ENCODE measurements around the gene SMYD3. TPM values are rescaled to one million over a fixed set of nuclear protein-coding genes. Genes with fewer than 3 reads are reported as not detected.

SMYD3 gene
- total and polyA plus RNA-seq, 2 of the 13 experiments (the other 11 are each of a cell fraction or from before 2014, with no cell fraction given) = 27.7 to 35.8 TPM

DNA sequence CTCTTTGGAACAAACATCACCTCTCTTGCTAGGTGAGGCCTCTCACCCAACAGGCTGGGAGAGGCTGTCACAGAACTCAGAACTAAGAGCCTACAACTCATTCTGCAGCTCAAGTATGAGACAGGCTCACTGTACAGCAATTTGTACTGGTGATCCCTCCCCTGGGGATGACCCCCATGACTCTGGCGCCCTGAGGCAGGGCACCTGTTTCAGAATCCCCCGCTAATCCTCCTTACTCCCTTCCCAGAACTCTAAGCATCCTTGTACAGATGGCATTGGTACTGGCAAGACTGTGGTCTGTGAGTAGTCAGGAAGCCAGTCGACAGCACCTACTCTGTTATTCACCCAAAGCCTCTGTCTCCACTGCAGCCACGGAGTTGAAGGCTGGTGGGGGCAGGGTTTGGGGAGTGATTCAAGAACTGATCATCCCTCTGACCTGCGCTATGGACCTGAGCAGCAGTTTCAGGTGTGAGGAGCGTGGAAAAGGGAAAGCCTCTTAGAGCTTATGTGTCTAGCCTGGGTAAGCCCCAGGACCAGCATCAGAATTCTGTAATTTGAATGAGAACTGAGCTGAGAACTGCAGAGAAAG is 696.8 kb downstream of the SMYD3 start:
- in situ Hi-C loops (cut with HindIII; ENCODE audit: extremely low pct_ligation_motif_present, low pct_unique_long_range_greater_than_20kb) (no loop called here), intact Hi-C loops (cut with micrococcal nuclease; ENCODE audit: unreplicated experiment) (loop anchor here (2.0 kb wide), 1 partner anchor 47 kb away; no protein-coding TSS in a partner anchor)
- 80% methylated on average over 6 of the region's 6 CpGs for WGBS (ENCODE audit: low lambda C conversion rate)
- peak overlapping the region in 1 of 3 experiments; percentile 22; a peak in 1 of 6 replicates for H3K4me3 ChIP-seq (replicated peaks in 1 of 3; ENCODE audit: insufficient read depth in 1 of 3, low read depth in 2 of 3, low read length in 3 of 3)
- H3K27ac ChIP-seq (ENCODE audit: extremely low read length, insufficient read depth, low read length) = peak overlapping the region; percentile 76
- H3K4me2 ChIP-seq (ENCODE audit: low read depth, low read length) = peak overlapping the region; percentile 63
- peaks cover 79% of the 10 kb centered on the region for H3K4me1 ChIP-seq (ENCODE audit: insufficient read depth, low read length)
- no peaks in the 10 kb centered on the region for H3K27me3 ChIP-seq (ENCODE audit: control insufficient read depth in 1 of 2, insufficient read depth in 2 of 2, low read length in 2 of 2)
- BruUV-seq (replicated peaks) = no TSS peak
- H4K20me1 ChIP-seq (ENCODE audit: insufficient read depth, low read length) = no peaks in the 10 kb centered on the region
- no peak overlapping the region for H2AFZ ChIP-seq (ENCODE audit: low read length)
- H3K79me2 ChIP-seq (ENCODE audit: insufficient read depth, low read length) = peaks cover 2% of the 10 kb centered on the region
- ChIA-PET CTCF (ENCODE audit: low intra/inter-chr PET ratio, low total read pairs) (interaction anchor here (0.6 kb wide), 1 partner anchor 79 kb away, joined by 3 read pairs; no protein-coding TSS in a partner anchor), POLR2A (interaction anchor here (1.4 kb wide), 2 partner anchors 14 to 46 kb away, joined by 5 to 9 read pairs; no protein-coding TSS in a partner anchor)
- H3K9ac ChIP-seq (ENCODE audit: insufficient read depth, low read depth, low read length) = peak overlapping the region; percentile 38
- H3K36me3 ChIP-seq (replicated peaks in 1 of 2; ENCODE audit: control insufficient read depth in 1 of 2, insufficient read depth in 2 of 2, low read length in 2 of 2) = no peaks in the 10 kb centered on the region
- peak; percentile 37 for ATAC-seq
- no peak for FAIRE-seq
- no peak for DNase-seq (ENCODE audit: low spot score)
- no peaks in the 10 kb centered on the region for H3K9me3 ChIP-seq (ENCODE audit: low read length)
- TF ChIP-seq RFX5 (IDR thresholded peaks at IDR 0.05; ENCODE audit: low read depth, low read length) (no peak), TCF12 (IDR thresholded peaks at IDR 0.05) (no peak), TCF12 (CRISPR knock-in tag; IDR thresholded peaks at IDR 0.05) (no peak), NFE2L1 (CRISPR knock-in tag; IDR thresholded peaks at IDR 0.05; ENCODE audit: borderline replicate concordance) (no peak), GTF3A (CRISPR knock-in tag; conservative IDR thresholded peaks at IDR 0.05) (no peak), RBAK (CRISPR knock-in tag; IDR thresholded peaks at IDR 0.05) (no peak), ZNF263 (CRISPR knock-in tag; IDR thresholded peaks at IDR 0.05) (0 out of 2 replicates have a peak, but pooled peaks have one; percentile 19), SP4 (CRISPR knock-in tag; IDR thresholded peaks at IDR 0.05) (no peak), ZNF143 (CRISPR knock-in tag; IDR thresholded peaks at IDR 0.05) (no peak), NFKB2 (CRISPR knock-in tag; IDR thresholded peaks at IDR 0.05; ENCODE audit: borderline replicate concordance) (no peak), SETDB1 (CRISPR knock-in tag; IDR thresholded peaks at IDR 0.05; ENCODE audit: borderline replicate concordance) (no peak), ELF3 (CRISPR knock-in tag; IDR thresholded peaks at IDR 0.05) (no peak), ZBTB3 (CRISPR knock-in tag; IDR thresholded peaks at IDR 0.05; ENCODE audit: borderline replicate concordance, low read depth) (no peak), RORA (CRISPR knock-in tag; IDR thresholded peaks at IDR 0.05) (no peak), ZNF615 (CRISPR knock-in tag; IDR thresholded peaks at IDR 0.05; ENCODE audit: borderline replicate concordance) (no peak), TEAD2 (CRISPR knock-in tag; IDR thresholded peaks at IDR 0.05) (no peak), ZFP90 (CRISPR knock-in tag; IDR thresholded peaks at IDR 0.05; ENCODE audit: borderline replicate concordance) (0 out of 2 replicates have a peak, but pooled peaks have one; percentile 20), KLF12 (CRISPR knock-in tag; IDR thresholded peaks at IDR 0.05; ENCODE audit: borderline replicate concordance) (no peak), RBM39 (IDR thresholded peaks at IDR 0.05; ENCODE audit: low read depth, low read length, poor library complexity, severe bottlenecking) (no peak), CBX2 (IDR thresholded peaks at IDR 0.05; ENCODE audit: low read depth, low read length) (no peak), CBX2 (CRISPR knock-in tag; IDR thresholded peaks at IDR 0.05; ENCODE audit: low read depth) (no peak), CCAR2 (optimal IDR thresholded peaks at IDR 0.05; ENCODE audit: low read depth, low read length) (no peak)
- TF ChIP-seq, protein P1, sequence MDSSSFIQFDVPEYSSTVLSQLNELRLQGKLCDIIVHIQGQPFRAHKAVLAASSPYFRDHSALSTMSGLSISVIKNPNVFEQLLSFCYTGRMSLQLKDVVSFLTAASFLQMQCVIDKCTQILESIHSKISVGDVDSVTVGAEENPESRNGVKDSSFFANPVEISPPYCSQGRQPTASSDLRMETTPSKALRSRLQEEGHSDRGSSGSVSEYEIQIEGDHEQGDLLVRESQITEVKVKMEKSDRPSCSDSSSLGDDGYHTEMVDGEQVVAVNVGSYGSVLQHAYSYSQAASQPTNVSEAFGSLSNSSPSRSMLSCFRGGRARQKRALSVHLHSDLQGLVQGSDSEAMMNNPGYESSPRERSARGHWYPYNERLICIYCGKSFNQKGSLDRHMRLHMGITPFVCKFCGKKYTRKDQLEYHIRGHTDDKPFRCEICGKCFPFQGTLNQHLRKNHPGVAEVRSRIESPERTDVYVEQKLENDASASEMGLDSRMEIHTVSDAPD (CRISPR knock-in tag; IDR thresholded peaks at IDR 0.05) = no peak
